ENCODE results near the gene MICA. TPM values are rescaled to one million over a fixed set of nuclear protein-coding genes. Genes with fewer than 3 reads are reported as not detected.
"Not testable (repeated sequence)": the region's sequence is repeated elsewhere in the genome, so short reads cannot be mapped to it uniquely, and the experiment has no call there.

The MICA gene
- total RNA-seq, 1 experiment from 2014 or later, result 35.0 TPM

DNA sequence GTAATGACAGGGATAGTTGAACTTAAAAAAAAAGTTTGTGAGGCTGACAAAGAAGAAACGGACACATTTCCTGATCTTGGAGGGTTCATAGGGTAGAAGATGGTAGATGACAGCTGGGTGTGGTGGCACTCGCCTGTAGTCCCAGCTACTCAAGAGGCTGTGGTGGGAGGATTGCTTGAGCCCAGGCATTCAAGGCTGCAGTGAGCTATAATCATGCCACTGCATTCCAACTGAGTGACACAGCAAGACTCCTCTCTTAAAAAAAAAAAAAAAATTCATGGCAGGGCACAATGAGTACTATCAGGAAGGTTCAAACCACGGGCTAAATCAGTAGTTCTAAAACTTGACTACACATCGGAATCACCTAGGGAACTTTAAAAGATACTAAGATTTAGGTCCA lies 2.0 kb upstream of the MICA start:
- peak overlapping the region; percentile 86; the same call in 1 of the 2 replicates for H3K9ac ChIP-seq (ENCODE audit: low read length)
- POLR2A ChIA-PET (ENCODE audit: unreplicated experiment), result interaction anchor here (0.6 kb wide), 1 partner anchor 805 kb away, joined by 3 read pairs; no protein-coding TSS in a partner anchor

DNA sequence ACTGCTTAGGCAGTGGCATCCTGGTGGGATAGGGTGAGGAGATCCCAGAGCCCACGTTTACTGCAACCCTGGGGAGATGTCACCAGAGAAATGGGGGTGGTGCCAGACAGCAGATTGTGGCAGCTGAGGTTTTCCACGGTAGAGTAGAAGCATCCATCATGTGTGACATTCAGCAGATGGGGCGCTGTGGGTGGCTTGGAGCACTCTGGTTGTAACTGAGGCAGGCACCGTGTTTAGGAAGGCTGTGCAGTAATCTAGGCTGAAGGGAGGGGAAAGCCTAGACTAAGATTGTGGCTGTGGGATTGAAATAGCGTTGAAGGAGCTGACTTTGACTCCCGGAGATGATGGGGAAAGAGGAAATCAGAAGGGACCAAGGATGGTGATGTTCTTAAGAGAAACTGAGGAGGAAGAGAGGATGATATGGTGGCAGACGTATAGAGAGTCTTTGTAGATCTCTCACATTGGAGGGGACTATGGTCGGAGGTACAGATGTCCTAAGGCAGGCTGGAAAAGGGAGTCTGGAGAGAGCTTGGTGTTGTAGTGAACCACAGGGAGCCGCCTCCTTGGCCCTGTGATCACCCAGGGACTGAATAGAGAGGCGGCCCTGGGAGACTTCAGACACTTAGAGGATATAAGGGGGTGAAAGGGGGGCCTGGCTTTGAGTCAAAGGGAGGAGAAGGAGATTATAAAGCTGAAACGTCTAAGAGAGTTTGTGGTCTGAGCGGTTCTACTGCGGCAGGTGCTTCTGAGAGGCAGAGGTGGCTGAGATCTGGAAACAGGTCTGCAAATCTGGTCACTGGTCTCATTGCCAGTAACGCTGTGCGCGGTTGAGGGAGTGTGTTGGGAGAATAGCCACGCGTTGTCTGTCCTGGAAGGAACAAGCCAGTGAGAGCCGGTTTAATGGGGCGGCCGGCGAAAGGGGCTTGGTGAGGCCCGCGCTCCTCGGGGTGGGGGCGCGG lies 792 bp upstream of the MICA start:
- no peaks in the 10 kb centered on the region for H3K9me2 ChIP-seq (replicated peaks; ENCODE audit: low read length)
- peaks cover 77% of the 10 kb centered on the region for H3K79me2 ChIP-seq (ENCODE audit: low read length)
- H3K9ac ChIP-seq (ENCODE audit: low read length), result peak overlapping the region; percentile 40; the same call in 1 of the 2 replicates
- intact Hi-C loops (cut with micrococcal nuclease), result loop anchor here (5.0 kb wide), 1 partner anchor 90 kb away; no protein-coding TSS in a partner anchor
- BruUV-seq (replicated peaks), result no TSS peak
- peak overlapping the region; percentile 97 for H3K4me3 ChIP-seq (ENCODE audit: low read length)
- peak overlapping the region; percentile 91 for H3K4me2 ChIP-seq (ENCODE audit: low read length)
- peak; percentile 8 for ATAC-seq
- H3F3A ChIP-seq (ENCODE audit: low read length, unreplicated experiment), result no peaks in the 10 kb centered on the region
- H3K36me3 ChIP-seq (ENCODE audit: low read depth, low read length), result no peaks in the 10 kb centered on the region
- H2AFZ ChIP-seq (ENCODE audit: low read length), result peak overlapping the region; percentile 71
- H3K27me3 ChIP-seq (ENCODE audit: low read length), result no peaks in the 10 kb centered on the region
- ChIA-PET CTCF (interaction anchor here (0.8 kb wide), 1 partner anchor 40 kb away, joined by 3 read pairs; no protein-coding TSS in a partner anchor), POLR2A (ENCODE audit: unreplicated experiment) (no interaction called here)
- H3K27ac ChIP-seq (ENCODE audit: low read length), result peak overlapping the region; percentile 40
- H3K9me3 ChIP-seq (ENCODE audit: low read length), result no peaks in the 10 kb centered on the region
- DNase-seq, result peak; percentile 35
- TF ChIP-seq EZH2phosphoT487 (IDR thresholded peaks at IDR 0.05; ENCODE audit: borderline replicate concordance, low read length), result no peak
- TF ChIP-seq EZH2 (IDR thresholded peaks at IDR 0.05; ENCODE audit: low read length, unreplicated experiment), result no peak
- no peak for TF ChIP-seq CTCF (conservative IDR thresholded peaks at IDR 0.05; ENCODE audit: low read depth, low read length)
- H4K20me1 ChIP-seq (ENCODE audit: low read length), result peaks cover 24% of the 10 kb centered on the region; the same call in 1 of the 2 replicates
- peaks cover 47% of the 10 kb centered on the region for H3K4me1 ChIP-seq (ENCODE audit: insufficient read depth, low read length)

More for the DNA sequence above, 2.0 kb upstream of the MICA start:
- H4K20me1 ChIP-seq (ENCODE audit: low read length), result peaks cover 15% of the 10 kb centered on the region; the same call in 1 of the 2 replicates
- no peaks in the 10 kb centered on the region for H3K9me2 ChIP-seq (replicated peaks; ENCODE audit: low read length)
- H2AFZ ChIP-seq (ENCODE audit: low read length), result peak overlapping the region; percentile 24; the same call in 1 of the 2 replicates
- CTCF ChIA-PET, result interaction anchor here (0.7 to 3.2 kb wide), 2 partner anchors 41 to 390 kb away, joined by 5 to 15 read pairs; no protein-coding TSS in a partner anchor
- peaks cover 65% of the 10 kb centered on the region for H3K79me2 ChIP-seq (ENCODE audit: low read length)
- no peaks in the 10 kb centered on the region for H3K27me3 ChIP-seq (ENCODE audit: low read length)
- no TSS peak for BruUV-seq (replicated peaks)
- H3K4me2 ChIP-seq (ENCODE audit: low read length), result peak overlapping the region; percentile 91
- peak; percentile 79 for DNase-seq
- no peaks in the 10 kb centered on the region for H3K36me3 ChIP-seq (ENCODE audit: low read depth, low read length)
- intact Hi-C loops (cut with micrococcal nuclease), result loop anchor here (5.0 kb wide), 1 partner anchor 91 kb away; no protein-coding TSS in a partner anchor
- H3K27ac ChIP-seq (ENCODE audit: low read length), result peak overlapping the region; percentile 65
- peaks cover 44% of the 10 kb centered on the region for H3K4me1 ChIP-seq (ENCODE audit: insufficient read depth, low read length)
- H3K9me3 ChIP-seq (ENCODE audit: low read length), result no peaks in the 10 kb centered on the region
- no peak for TF ChIP-seq CTCF (conservative IDR thresholded peaks at IDR 0.05; ENCODE audit: low read depth, low read length)
- TF ChIP-seq EZH2 (IDR thresholded peaks at IDR 0.05; ENCODE audit: low read length, unreplicated experiment), result no peak
- TF ChIP-seq EZH2phosphoT487 (IDR thresholded peaks at IDR 0.05; ENCODE audit: borderline replicate concordance, low read length), result no peak
- H3F3A ChIP-seq (ENCODE audit: low read length, unreplicated experiment), result no peaks in the 10 kb centered on the region
- ATAC-seq, result peak; percentile 23
- H3K4me3 ChIP-seq (ENCODE audit: low read length), result peak overlapping the region; percentile 97

GRCh38 chr6:31404061-31404364 lies 618 bp downstream of the MICA start:
- Histone ChIP-seq H2AFZ (ENCODE audit: low read length) (peak overlapping the region; percentile 71), H3K9ac (ENCODE audit: low read length) (peak overlapping the region; percentile 49), H3K4me1 (ENCODE audit: insufficient read depth, low read length) (peaks cover 46% of the 10 kb centered on the region), H3K4me3 (ENCODE audit: low read length) (peak overlapping the region; percentile 97), H4K20me1 (ENCODE audit: low read length) (peaks cover 30% of the 10 kb centered on the region; the same call in 1 of the 2 replicates), H3K4me2 (ENCODE audit: low read length) (peak overlapping the region; percentile 91), H3K79me2 (ENCODE audit: low read length) (peaks cover 84% of the 10 kb centered on the region)
- BruUV-seq (replicated peaks); H3K9me3 ChIP-seq (ENCODE audit: low read length); H3F3A ChIP-seq (ENCODE audit: low read length, unreplicated experiment); ATAC-seq; H3K27ac ChIP-seq (ENCODE audit: low read length); H3K27me3 ChIP-seq (ENCODE audit: low read length); H3K36me3 ChIP-seq (ENCODE audit: low read depth, low read length); CTCF ChIA-PET; H3K9me2 ChIP-seq (replicated peaks; ENCODE audit: low read length); DNase-seq: not testable (repeated sequence)
- POLR2A ChIA-PET (ENCODE audit: unreplicated experiment), result interaction anchor here (0.6 to 0.7 kb wide), 2 partner anchors 38 to 859 kb away, joined by 3 to 5 read pairs; no protein-coding TSS in a partner anchor
- intact Hi-C loops (cut with micrococcal nuclease), result loop anchor here (5.0 kb wide), 1 partner anchor 88 kb away; no protein-coding TSS in a partner anchor
